KBM-7 (cell line): Measurements from ENCODE around the gene TAPBPL.
A peak's percentile ranks its signal among the peaks of the same experiment; 100 is the strongest.
"Not testable (repeated sequence)": the region's sequence is repeated elsewhere in the genome, so short reads cannot be mapped to it uniquely, and the experiment has no call there.

Experiments used
- DNase-seq: peaks from one replicate; pipeline ENCODE4 v3.0.0-alpha.2; 2015
- in situ Hi-C: fragments of 300-500 bp; cut with MboI; formaldehyde crosslinking; loops from 2 replicates; pipeline ENCODE4 v1.14.3; 2020; ENCODE audit warnings: low sequenced_read_pairs, low pct_unique_long_range_greater_than_20kb, mixed read lengths

Gene TAPBPL

GRCh38 chr12:6451348-6452244 is at the start of gene TAPBPL:
TAPBPL (plus strand) TSS chr12:6452042; CDS start chr12:6452249, 207 bp downstream.
- in situ Hi-C loops: no loop called here
- DNase-seq: peak; percentile 89

- in situ Hi-C loops: no loop called here
These were observed 47.5 kb upstream of the TAPBPL start for GRCh38 chr12:6404390-6404789.

GRCh38 chr12:6405963-6406362 is 45.9 kb upstream of the TAPBPL start:
- DNase-seq: no peak
- in situ Hi-C loops: no loop called here

More at GRCh38 chr12:6404390-6404789, 47.5 kb upstream of the TAPBPL start:
- no peak for DNase-seq

GRCh38 chr12:6407236-6407954 is 44.4 kb upstream of the TAPBPL start:
- in situ Hi-C loops: no loop called here
- no peak for DNase-seq

- in situ Hi-C loops: no loop called here
- DNase-seq: peak; percentile 54
These were observed 35.2 kb upstream of the TAPBPL start for GRCh38 chr12:6416596-6416995.

GRCh38 chr12:6418796-6419195 is 33.0 kb upstream of the TAPBPL start:
- in situ Hi-C loops: no loop called here
- no peak for DNase-seq

- DNase-seq: no peak
- in situ Hi-C loops: no loop called here
These were observed 31.5 kb upstream of the TAPBPL start for GRCh38 chr12:6420364-6420763.

GRCh38 chr12:6423267-6424007 is 28.4 kb upstream of the TAPBPL start:
- in situ Hi-C loops: no loop called here
- peak; percentile 93 for DNase-seq

GRCh38 chr12:6424008-6424347 is 27.9 kb upstream of the TAPBPL start:
- in situ Hi-C loops: no loop called here
- DNase-seq: no peak

GRCh38 chr12:6424866-6425265 is 27.0 kb upstream of the TAPBPL start:
- in situ Hi-C loops: no loop called here
- DNase-seq: no peak

GRCh38 chr12:6425590-6426531 is 26.0 kb upstream of the TAPBPL start:
- in situ Hi-C loops: no loop called here
- DNase-seq: peak; percentile 55

- in situ Hi-C loops: no loop called here
- peak; percentile 46 for DNase-seq
These were observed 24.8 kb upstream of the TAPBPL start for GRCh38 chr12:6426882-6427671.

- in situ Hi-C loops, DNase-seq: not testable (repeated sequence)
These were observed 24.0 kb upstream of the TAPBPL start for GRCh38 chr12:6427796-6428195.

GRCh38 chr12:6428326-6428725 is 23.5 kb upstream of the TAPBPL start:
- in situ Hi-C loops: no loop called here
- no peak for DNase-seq

GRCh38 chr12:6430124-6430989 is 21.5 kb upstream of the TAPBPL start:
- peak; percentile 91 for DNase-seq
- in situ Hi-C loops: no loop called here

GRCh38 chr12:6432991-6433390 is 18.9 kb upstream of the TAPBPL start:
- in situ Hi-C loops: no loop called here
- no peak for DNase-seq
